HepG2 (cell line): ENCODE measurements around the gene HECTD4. TPM values are rescaled to one million over a fixed set of nuclear protein-coding genes. Genes with fewer than 3 reads are reported as not detected.
"Not testable (repeated sequence)": the region's sequence is repeated elsewhere in the genome, so short reads cannot be mapped to it uniquely, and the experiment has no call there.

Source experiments
- ATAC-seq: fragments of 200-7000 bp; cut with Tn5 transposase; 3 replicates; pipeline ENCODE4 v1.9.1; 2020; ENCODE audit warnings: mild to moderate bottlenecking, moderate library complexity
- BruUV-seq: library from RNA; stranded (reverse); fragments of 400-500 nt; replicated peaks from 2 replicates; lab custom pipeline; 2021; lab: Mats Ljungman, UMichigan
- CTCF ChIA-PET: fragments of 300-600 bp; formaldehyde crosslinking; extraction: SDS; loops from one replicate; lab custom pipeline; 2021; ENCODE audit warnings: low total read pairs, inconsistent platforms, low intra/inter-chr PET ratio; lab: Yijun Ruan, JAX
- POLR2A ChIA-PET: fragments of 350-600 bp; sonication (Branson Sonifier 250); formaldehyde crosslinking; loops from one replicate; lab custom pipeline; 2020; ENCODE audit warnings: antibody characterized with exemption, inconsistent platforms; lab: Yijun Ruan, JAX
- DNase-seq: peaks from one replicate; pipeline ENCODE4 v3.0.0-alpha.2; 2015; ENCODE audit warnings: low spot score
- FAIRE-seq: peaks from 3 replicates; lab custom pipeline; 2011; peaks lifted over from hg19 to GRCh38; lab: Jason Lieb, UNC
- H2AFZ ChIP-seq: one replicate; pipeline ENCODE4 v1.6.1; 2011; ENCODE audit warnings: low read length, inconsistent platforms
- H3K27ac ChIP-seq: fragments of 300-600 bp; 3 replicates; pipeline ENCODE4 v1.8.0; 2011; ENCODE audit warnings: mixed run types, mild to moderate bottlenecking, mixed read lengths, low read length, inconsistent platforms; ENCODE audit not compliant: insufficient read depth; ENCODE audit errors: extremely low read length
- H3K27me3 ChIP-seq, 2 experiments: fragments of 200-600 bp in 1 of 2; 2 replicates in 1 of 2; 3 replicates in 1 of 2; pipeline versions ENCODE4 v1.6.0 to v1.8.0; 2011; ENCODE audit warnings: low read length in 2 of 2, mild to moderate bottlenecking in 2 of 2, moderate library complexity in 2 of 2, inconsistent platforms in 1 of 2; ENCODE audit not compliant: insufficient read depth in 2 of 2, control insufficient read depth in 1 of 2
- H3K36me3 ChIP-seq, 2 experiments: fragments of 200-600 bp in 1 of 2; replicated peaks in 1 of 2; 2 replicates in 1 of 2; 3 replicates in 1 of 2; pipeline versions ENCODE4 v1.5.1 to v1.8.0; 2011; ENCODE audit warnings: low read length in 2 of 2, inconsistent platforms in 1 of 2; ENCODE audit not compliant: insufficient read depth in 2 of 2, control insufficient read depth in 1 of 2
- H3K4me1 ChIP-seq: 2 replicates; pipeline ENCODE4 v1.5.1; 2012; ENCODE audit warnings: low read length, inconsistent platforms; ENCODE audit not compliant: insufficient read depth
- H3K4me2 ChIP-seq: 2 replicates; pipeline ENCODE4 v1.6.0; 2011; ENCODE audit warnings: low read depth, low read length, inconsistent platforms
- H3K4me3 ChIP-seq, 3 experiments: fragments of 200-600 bp in 1 of 3; sonication (generic), shearing (Covaris generic) in 1 of 3; replicated peaks in 1 of 3; 2 replicates each; pipeline ENCODE4 v1.5.1; 2011 to 2016; ENCODE audit warnings: low read length in 3 of 3, inconsistent platforms in 2 of 3, low read depth in 2 of 3, mild to moderate bottlenecking in 2 of 3, control low read depth in 1 of 3, mixed read lengths in 1 of 3; ENCODE audit not compliant: insufficient read depth in 1 of 3
- H3K79me2 ChIP-seq: one replicate; pipeline ENCODE4 v1.6.1; 2011; ENCODE audit warnings: low read length, inconsistent platforms; ENCODE audit not compliant: insufficient read depth
- H3K9ac ChIP-seq: 2 replicates; pipeline ENCODE4 v1.6.0; 2011; ENCODE audit warnings: mild to moderate bottlenecking, low read depth, low read length, inconsistent platforms; ENCODE audit not compliant: insufficient read depth
- H3K9me3 ChIP-seq: 2 replicates; pipeline ENCODE4 v1.5.1; 2012; ENCODE audit warnings: mild to moderate bottlenecking, low read length
- H4K20me1 ChIP-seq: 2 replicates; pipeline ENCODE4 v1.6.0; 2011; ENCODE audit warnings: inconsistent platforms, mild to moderate bottlenecking, low read length, moderate library complexity; ENCODE audit not compliant: insufficient read depth
- ATF3 ChIP-seq: sonication (generic); formaldehyde crosslinking; IDR thresholded peaks from 2 replicates; pipeline ENCODE4 v1.4.0; 2020; ENCODE audit warnings: missing genetic modification reagents
- ATF4 ChIP-seq, 2 experiments: fragments of 450-650 bp in 1 of 2; sonication (generic) in 1 of 2; formaldehyde crosslinking; IDR thresholded peaks; 2 replicates each; pipeline versions ENCODE4 v1.5.0 to v1.8.0; 2020 to 2022; ENCODE audit warnings: mild to moderate bottlenecking in 1 of 2, missing genetic modification reagents in 1 of 2
- EP300 ChIP-seq, 3 experiments: sonication (generic) in 1 of 3; formaldehyde crosslinking in 1 of 3; IDR thresholded peaks; 2 replicates each; pipeline versions ENCODE4 v1.5.1 to v1.6.1; 2011 to 2020; ENCODE audit warnings: low read depth in 2 of 3, low read length in 2 of 3, borderline replicate concordance in 1 of 3, improper control_type of control experiment in 1 of 3, mild to moderate bottlenecking in 1 of 3, missing genetic modification reagents in 1 of 3, moderate library complexity in 1 of 3
- FOXA1 ChIP-seq, 2 experiments: fragments of 450-650 bp in 1 of 2; sonication (generic) in 1 of 2; formaldehyde crosslinking in 1 of 2; IDR thresholded peaks; 2 replicates each; pipeline versions ENCODE4 v1.4.0 to v1.6.1; 2016 to 2020; ENCODE audit warnings: missing genetic modification reagents in 1 of 2
- FOXA3 ChIP-seq: IDR thresholded peaks from 2 replicates; pipeline ENCODE4 v1.6.1; 2016; ENCODE audit warnings: missing genetic modification reagents, missing compliant biosample characterization
- GATAD2A ChIP-seq: IDR thresholded peaks from 2 replicates; pipeline ENCODE4 v1.6.1; 2016
- HDAC1 ChIP-seq: sonication (generic); formaldehyde crosslinking; IDR thresholded peaks from 2 replicates; pipeline ENCODE4 v1.5.1; 2020; ENCODE audit warnings: mild to moderate bottlenecking, missing genetic modification reagents
- MAFK ChIP-seq, 2 experiments: IDR thresholded peaks in 1 of 2; conservative IDR thresholded peaks in 1 of 2; 2 replicates each; pipeline ENCODE4 v1.6.1; 2011; ENCODE audit warnings: improper control_type of control experiment in 2 of 2, low read length in 2 of 2
- MED1 ChIP-seq: sonication (generic); formaldehyde crosslinking; IDR thresholded peaks from 2 replicates; pipeline ENCODE4 v1.4.0; 2020; ENCODE audit warnings: missing genetic modification reagents
- MLXIP ChIP-seq: sonication (generic); formaldehyde crosslinking; IDR thresholded peaks from 2 replicates; pipeline ENCODE4 v1.9.0; 2021; ENCODE audit warnings: missing genetic modification reagents, borderline replicate concordance
- SAP130 ChIP-seq: IDR thresholded peaks from 2 replicates; pipeline ENCODE4 v1.6.1; 2016; ENCODE audit warnings: low read depth
- TEAD3 ChIP-seq: optimal IDR thresholded peaks from 2 replicates; pipeline ENCODE3; 2016; ENCODE audit warnings: borderline replicate concordance
- ZFP36 ChIP-seq: fragments of 150-350 bp; IDR thresholded peaks from 2 replicates; pipeline ENCODE4 v1.6.1; 2018; ENCODE audit warnings: borderline replicate concordance, low read length, low read depth; ENCODE audit not compliant: partially characterized antibody
- ZMAT5 ChIP-seq: sonication (generic); formaldehyde crosslinking; IDR thresholded peaks from 2 replicates; pipeline ENCODE4 v1.5.0; 2020; ENCODE audit warnings: mild to moderate bottlenecking, low read depth, missing genetic modification reagents, borderline replicate concordance
- ZNF550 ChIP-seq: sonication (generic); formaldehyde crosslinking; IDR thresholded peaks from 2 replicates; pipeline ENCODE4 v1.4.0; 2020; ENCODE audit warnings: mild to moderate bottlenecking, missing genetic modification reagents, borderline replicate concordance
- ZNF570 ChIP-seq: sonication (generic); formaldehyde crosslinking; IDR thresholded peaks from 2 replicates; pipeline ENCODE4 v1.4.0; 2020; ENCODE audit warnings: mild to moderate bottlenecking, missing genetic modification reagents, borderline replicate concordance
- ZNF577 ChIP-seq: sonication (generic); formaldehyde crosslinking; IDR thresholded peaks from 2 replicates; pipeline ENCODE4 v1.4.0; 2020; ENCODE audit warnings: mild to moderate bottlenecking, low read depth, missing genetic modification reagents, borderline replicate concordance
- WGBS: methylation state at CpG from one replicate; pipeline ENCODE4 v1.1.6; 2017; ENCODE audit warnings: low lambda C conversion rate; 5-methylcytosine and 5-hydroxymethylcytosine counted together
- in situ Hi-C: cut with HindIII; loops from 2 replicates; pipeline ENCODE4 v1.10.0; 2017; ENCODE audit warnings: low pct_unique_long_range_greater_than_20kb; ENCODE audit not compliant: extremely low pct_ligation_motif_present
- intact Hi-C: fragments of 100-400 bp; cut with micrococcal nuclease; formaldehyde crosslinking; loops from one replicate; pipeline ENCODE4 v1.10.0; 2022; ENCODE audit not compliant: unreplicated experiment
- polyA plus RNA-seq, 8 experiments: library from polyadenylated mRNA; depleted of rRNA in 3 of 8; stranded (reverse) in 7 of 8; unstranded in 1 of 8; fragments of >200 nt; fragmentation: Illumina TruSeq in 4 of 8; extraction: Trizol in 4 of 8; gene quantifications; 2 replicates each; pipeline versions ENCODE4 v1.2.1 to v1.2.3, GENCODE V29; 2011 to 2016; ENCODE audit warnings: low read depth in 4 of 8, missing spikeins in 1 of 8, mixed read lengths in 1 of 8; ENCODE audit not compliant: insufficient read depth in 1 of 8
- total RNA-seq, 5 experiments: library from RNA; depleted of rRNA; stranded (reverse); fragments of >200 nt; fragmentation: Illumina TruSeq; extraction: Trizol; gene quantifications; 2 replicates each; pipeline ENCODE4 v1.2.3, GENCODE V29; 2016; ENCODE audit warnings: low read depth in 1 of 5

Gene HECTD4
- total and polyA plus RNA-seq, 2 of the 13 experiments (the other 11 are each of a cell fraction or from before 2014, with no cell fraction given): 9.0 to 11.4 TPM

DNA sequence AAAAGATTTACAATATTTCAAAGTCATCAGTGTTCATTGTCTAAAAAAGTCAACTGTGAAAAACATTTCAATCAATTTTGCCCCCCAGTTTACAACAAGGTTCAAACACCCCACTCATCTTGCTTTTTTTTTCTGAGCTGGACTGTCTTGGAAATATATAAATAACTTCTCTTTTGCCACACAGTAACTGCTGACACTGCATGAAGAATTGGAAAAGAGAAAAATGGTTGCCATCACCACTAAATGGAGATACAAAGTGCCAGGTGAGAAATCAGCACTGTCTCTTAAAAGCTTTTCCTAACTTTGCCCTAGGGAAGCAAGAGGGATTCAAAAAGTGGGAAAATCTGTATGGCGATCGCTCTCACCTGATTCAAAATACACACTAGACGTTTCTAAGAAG is 155.5 kb downstream of the HECTD4 start (continued):
- TF ChIP-seq MLXIP: no peak
- TF ChIP-seq ZFP36: no peak
- TF ChIP-seq MAFK (conservative IDR thresholded peaks at IDR 0.05 in 1 of 2, IDR thresholded peaks at IDR 0.05 in 1 of 2; ENCODE audit: low read length in 2 of 2): peak; percentile 28 to 63; a peak in 2 of 4 replicates
- TF ChIP-seq ZMAT5: no peak
- TF ChIP-seq ZNF570 (CRISPR knock-in tag): no peak
- TF ChIP-seq ZNF577 (CRISPR knock-in tag): no peak

- H2AFZ ChIP-seq; H3K36me3 ChIP-seq; H3K4me2 ChIP-seq; H3K4me3 ChIP-seq; FAIRE-seq; BruUV-seq; H3K27me3 ChIP-seq; H3K9me3 ChIP-seq; POLR2A ChIA-PET; H3K79me2 ChIP-seq; H3K27ac ChIP-seq; H3K9ac ChIP-seq; in situ Hi-C loops; H4K20me1 ChIP-seq; intact Hi-C loops; CTCF ChIA-PET; H3K4me1 ChIP-seq; TF ChIP-seq FOXA1 (IDR thresholded peaks at IDR 0.05); EP300 (IDR thresholded peaks at IDR 0.05; ENCODE audit: low read depth in 2 of 2, low read length in 2 of 2): not testable (repeated sequence)
- WGBS: 72% methylated on average over 7 of the region's 7 CpGs
- ATAC-seq (peak; percentile 74), DNase-seq (peak; percentile 16)
- TF ChIP-seq ZNF550 (CRISPR knock-in tag) (0 out of 2 replicates have a peak, but pooled peaks have one; percentile 47), FOXA3 (CRISPR knock-in tag) (peak; percentile 66), GATAD2A (0 out of 2 replicates have a peak, but pooled peaks have one; percentile 14), FOXA1 (CRISPR knock-in tag; IDR thresholded peaks at IDR 0.05) (peak; percentile 35; the same call in 1 of the 2 replicates), TEAD3 (CRISPR knock-in tag) (peak; percentile 95), SAP130 (CRISPR knock-in tag) (peak; percentile 45; the same call in 1 of the 2 replicates), EP300 (CRISPR knock-in tag; IDR thresholded peaks at IDR 0.05; ENCODE audit: borderline replicate concordance) (peak; percentile 38; the same call in 1 of the 2 replicates), HDAC1 (CRISPR knock-in tag) (peak; percentile 50; the same call in 1 of the 2 replicates), ATF4 (CRISPR knock-in tag; IDR thresholded peaks at IDR 0.05) (peak in 1 of 2 experiments; percentile 95; a peak in 2 of 4 replicates), MED1 (CRISPR knock-in tag) (peak; percentile 38), ATF3 (0 out of 2 replicates have a peak, but pooled peaks have one; percentile 15)
These were observed 161.6 kb downstream of the HECTD4 start for GRCh38 chr12:112220628-112221027.
